ENCODE measurements around the gene WFIKKN1. TPM values are rescaled to one million over a fixed set of nuclear protein-coding genes. Genes with fewer than 3 reads are reported as not detected.

WFIKKN1 gene
- total and polyA plus RNA-seq, 2 of the 13 experiments (the other 11 are each of a cell fraction or from before 2014, with no cell fraction given) = 1.7 to 4.9 TPM

GRCh38 chr16:630249-630814, 453 bp upstream of the WFIKKN1 start (continued):
- TF ChIP-seq THAP8 (CRISPR knock-in tag; IDR thresholded peaks at IDR 0.05; ENCODE audit: borderline replicate concordance) (no peak), FOXO1 (CRISPR knock-in tag; IDR thresholded peaks at IDR 0.05) (no peak), ZNF468 (CRISPR knock-in tag; IDR thresholded peaks at IDR 0.05) (no peak), POGK (CRISPR knock-in tag; conservative IDR thresholded peaks at IDR 0.05) (no peak; the same call in 1 of the 2 replicates), ZNF143 (CRISPR knock-in tag; IDR thresholded peaks at IDR 0.05) (no peak), ZFY (CRISPR knock-in tag; IDR thresholded peaks at IDR 0.05) (peak; percentile 73), ZNF484 (CRISPR knock-in tag; IDR thresholded peaks at IDR 0.05; ENCODE audit: borderline replicate concordance, low read depth) (no peak), ZFP36L1 (CRISPR knock-in tag; IDR thresholded peaks at IDR 0.05) (no peak), NBN (conservative IDR thresholded peaks at IDR 0.05) (no peak), CCDC6 (CRISPR knock-in tag; IDR thresholded peaks at IDR 0.05) (0 out of 2 replicates have a peak, but pooled peaks have one; percentile 43), ZNF709 (CRISPR knock-in tag; IDR thresholded peaks at IDR 0.05) (no peak; the same call in 1 of the 2 replicates), ATF6 (CRISPR knock-in tag; conservative IDR thresholded peaks at IDR 0.05) (no peak), ZNF598 (CRISPR knock-in tag; IDR thresholded peaks at IDR 0.05; ENCODE audit: borderline replicate concordance) (no peak), NR0B2 (CRISPR knock-in tag; IDR thresholded peaks at IDR 0.05) (0 out of 2 replicates have a peak, but pooled peaks have one; percentile 20), SPEN (CRISPR knock-in tag; IDR thresholded peaks at IDR 0.05; ENCODE audit: low read depth) (no peak; the same call in 1 of the 2 replicates), SAFB2 (CRISPR knock-in tag; IDR thresholded peaks at IDR 0.05; ENCODE audit: borderline replicate concordance, low read depth) (no peak), ZFP37 (CRISPR knock-in tag; IDR thresholded peaks at IDR 0.05; ENCODE audit: borderline replicate concordance) (no peak)
